Eye (tissue), 1 donor: ENCODE results near the gene ACBD4.

Experiments used
- DNase-seq: peaks from one replicate; pipeline ENCODE4 v3.0.0-alpha.2; 2015

The ACBD4 gene

DNA sequence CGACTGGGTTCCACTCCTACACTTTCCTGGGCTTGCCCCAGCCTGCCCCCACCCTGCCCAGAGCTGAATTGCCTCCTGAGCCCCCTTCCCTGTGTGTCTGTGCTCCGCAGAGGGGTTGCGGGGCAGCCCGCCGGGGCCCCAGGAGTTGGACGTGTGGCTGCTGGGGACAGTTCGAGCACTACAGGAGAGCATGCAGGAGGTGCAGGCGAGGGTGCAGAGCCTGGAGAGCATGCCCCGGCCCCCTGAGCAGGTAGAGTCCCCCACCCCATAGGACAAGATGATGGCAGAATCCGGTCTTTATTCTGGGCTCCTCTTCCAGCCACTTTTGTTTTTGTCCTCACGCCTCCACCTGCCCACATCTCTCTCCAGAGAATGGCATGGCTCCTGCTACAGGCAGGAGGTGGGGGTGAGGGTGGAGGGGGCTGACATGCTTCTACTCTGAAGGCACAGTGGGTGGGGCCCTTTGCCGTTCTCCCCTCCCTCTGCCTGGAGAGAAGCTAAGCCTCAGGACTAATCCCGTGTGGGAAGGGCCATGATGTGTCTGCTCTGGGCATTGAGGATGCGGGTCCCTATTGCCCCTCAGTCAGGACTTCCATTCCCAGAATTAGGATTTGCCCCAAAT, 3.5 kb downstream of the ACBD4 start:
- no peak for DNase-seq

DNA sequence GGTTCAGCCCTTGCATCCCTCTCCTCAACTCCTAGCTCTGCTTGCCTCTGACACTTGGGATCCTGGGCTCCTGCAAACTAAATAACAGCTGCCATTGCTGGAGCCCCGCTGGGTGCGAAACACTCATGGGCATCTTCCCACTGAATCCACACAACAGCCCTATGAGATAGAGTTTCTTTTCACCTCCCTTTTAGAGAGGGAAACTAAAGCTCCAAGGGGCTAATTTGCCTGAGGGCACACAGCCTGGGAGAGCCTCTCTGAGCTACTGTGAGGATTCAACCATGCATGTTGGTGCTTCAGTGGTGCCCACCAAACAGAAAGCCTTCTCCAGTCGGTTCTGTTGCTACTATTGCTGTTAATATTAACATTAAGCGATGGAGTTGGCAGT, 4.0 kb downstream of the ACBD4 start:
- DNase-seq: no peak

DNA sequence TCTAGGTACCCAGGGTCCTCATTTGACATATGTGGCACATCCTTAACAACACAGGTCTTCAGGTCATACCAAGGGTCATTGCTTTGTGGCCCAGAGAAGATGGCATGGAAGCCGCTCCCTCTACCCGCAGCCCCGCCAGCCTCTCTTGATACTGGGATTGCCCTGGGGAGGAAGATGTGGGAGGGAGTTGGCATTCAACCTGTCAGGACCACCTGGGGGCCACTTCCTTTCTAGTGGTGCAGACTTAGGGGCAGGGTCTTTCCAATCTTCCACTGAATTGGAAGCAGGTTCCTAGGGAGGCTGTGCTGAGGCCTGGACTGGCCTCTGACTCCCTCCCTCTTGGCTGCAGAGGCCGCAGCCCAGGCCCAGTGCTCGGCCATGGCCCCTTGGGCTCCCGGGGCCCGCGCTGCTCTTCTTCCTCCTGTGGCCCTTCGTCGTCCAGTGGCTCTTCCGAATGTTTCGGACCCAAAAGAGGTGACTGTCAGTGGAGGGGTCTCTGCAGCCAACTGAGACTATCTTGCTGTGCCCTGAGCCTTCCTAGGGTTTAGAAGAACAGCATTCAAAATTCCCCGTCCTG, 7.7 kb downstream of the ACBD4 start:
- DNase-seq: no peak

DNA sequence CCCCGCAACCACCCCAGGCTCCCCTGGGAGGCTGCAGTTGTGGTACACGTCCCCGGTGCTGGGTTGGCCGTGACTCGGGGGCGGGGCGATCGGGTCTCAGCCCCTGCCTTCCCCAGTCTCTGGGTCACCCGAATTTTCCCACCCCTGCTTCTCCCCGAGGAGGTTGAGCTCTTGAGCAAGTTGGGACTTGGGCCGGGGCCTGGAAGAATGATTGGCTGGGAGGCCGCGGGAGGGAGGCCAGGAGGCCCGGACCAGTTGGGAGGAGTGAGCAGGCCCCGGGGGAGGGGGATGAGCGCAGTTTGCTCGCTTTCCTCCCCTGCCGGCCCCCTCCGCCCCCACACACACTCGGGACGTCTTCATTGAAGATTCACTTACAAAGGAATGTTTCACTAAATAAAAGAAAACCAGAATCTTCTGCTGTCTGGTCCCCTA, 8.3 kb downstream of the ACBD4 start:
- DNase-seq: peak; percentile 91

DNA sequence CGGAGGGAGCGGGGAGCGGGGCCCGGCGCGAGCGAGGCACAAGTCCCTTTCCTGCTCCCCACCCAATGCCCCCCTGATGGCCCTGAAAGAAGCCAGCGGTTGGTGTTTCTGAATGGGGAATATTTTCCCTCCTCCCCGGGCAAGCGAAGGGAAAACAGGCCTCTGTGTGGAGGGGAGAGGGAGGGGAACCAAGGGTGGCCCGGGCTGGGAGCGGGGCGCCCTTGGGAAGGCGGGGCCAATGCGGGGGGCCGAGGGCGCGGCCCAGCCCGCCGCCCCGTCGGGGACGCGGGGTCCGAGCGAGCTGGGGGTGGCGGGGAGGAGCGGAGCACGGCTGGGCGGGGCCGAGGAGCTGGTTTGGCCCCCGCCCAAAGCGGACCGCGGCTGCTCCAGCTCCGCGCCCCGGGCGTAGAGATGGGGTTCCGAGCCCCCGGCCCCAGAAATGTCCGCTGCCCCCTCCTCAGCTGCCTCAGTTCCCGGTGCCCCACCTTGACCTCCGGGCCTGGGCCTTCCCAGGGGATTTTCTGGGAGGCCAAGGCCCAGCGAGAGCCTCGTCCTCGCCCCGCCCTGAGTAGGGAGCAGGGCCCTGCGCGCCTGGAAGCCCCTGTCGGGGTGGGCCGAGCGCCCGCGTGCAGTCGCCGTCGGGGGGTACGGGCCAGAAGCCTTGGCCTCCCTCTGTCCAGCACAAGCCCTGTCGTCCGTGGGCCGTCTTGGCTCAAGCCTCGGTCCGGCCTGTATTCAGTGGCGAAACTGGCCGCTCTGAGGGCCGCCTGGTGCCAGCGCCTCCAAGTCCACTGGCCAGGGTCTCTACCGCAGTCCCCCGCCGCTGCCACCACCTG, 8.9 kb downstream of the ACBD4 start:
- DNase-seq: no peak

DNA sequence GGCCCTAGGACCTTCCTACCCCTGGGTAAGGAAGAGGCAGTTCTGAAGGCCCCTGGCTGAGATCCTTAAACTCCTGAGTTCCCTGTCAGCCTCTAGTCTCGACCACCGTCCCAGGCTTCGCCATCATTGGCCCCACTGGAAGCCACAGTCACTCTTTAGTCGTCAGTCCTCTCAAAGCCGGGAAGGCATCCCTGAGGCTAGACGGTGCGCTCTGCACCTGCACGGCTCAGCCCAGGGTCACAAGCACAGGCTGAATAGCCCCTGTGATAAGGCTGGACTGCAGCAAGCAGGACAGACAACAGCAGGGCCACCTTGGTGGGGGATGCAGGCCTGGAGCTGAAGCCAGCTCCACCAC, 9.5 kb downstream of the ACBD4 start:
- no peak for DNase-seq

DNA sequence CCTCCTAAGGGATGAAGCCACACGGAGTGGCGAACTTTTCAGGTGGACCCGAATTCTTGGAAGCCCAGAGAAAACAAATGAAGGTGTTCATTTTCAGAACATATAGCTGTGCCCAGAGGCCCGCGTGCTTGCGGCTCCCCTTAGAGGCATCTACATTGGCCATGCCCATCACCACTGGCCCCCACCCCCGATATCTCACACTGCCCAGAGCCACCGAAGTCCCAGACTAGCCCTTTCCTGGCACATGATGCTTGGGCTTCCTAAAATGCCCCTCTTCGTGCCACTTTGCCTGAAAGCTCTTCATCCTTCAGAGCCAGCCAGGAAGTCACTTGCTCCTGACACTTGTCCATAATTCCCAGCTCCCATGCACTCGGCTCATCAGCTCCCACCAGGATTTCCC, 10.7 kb downstream of the ACBD4 start:
- DNase-seq: no peak

DNA sequence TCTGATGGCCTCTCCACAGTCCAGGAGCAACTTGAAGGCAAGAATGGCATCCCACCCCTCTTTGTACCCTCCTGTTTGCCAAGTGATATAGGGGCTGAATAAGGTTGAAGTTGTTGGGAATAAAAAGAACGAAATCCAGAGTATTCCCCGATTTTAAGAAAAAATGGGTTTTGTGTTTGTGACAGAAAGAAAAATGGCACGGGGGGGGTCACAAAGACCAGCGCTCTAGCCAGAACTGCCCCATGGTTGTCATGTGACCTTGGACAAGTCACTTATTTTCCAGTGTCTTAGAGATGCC, 11.1 kb downstream of the ACBD4 start:
- no peak for DNase-seq

DNA sequence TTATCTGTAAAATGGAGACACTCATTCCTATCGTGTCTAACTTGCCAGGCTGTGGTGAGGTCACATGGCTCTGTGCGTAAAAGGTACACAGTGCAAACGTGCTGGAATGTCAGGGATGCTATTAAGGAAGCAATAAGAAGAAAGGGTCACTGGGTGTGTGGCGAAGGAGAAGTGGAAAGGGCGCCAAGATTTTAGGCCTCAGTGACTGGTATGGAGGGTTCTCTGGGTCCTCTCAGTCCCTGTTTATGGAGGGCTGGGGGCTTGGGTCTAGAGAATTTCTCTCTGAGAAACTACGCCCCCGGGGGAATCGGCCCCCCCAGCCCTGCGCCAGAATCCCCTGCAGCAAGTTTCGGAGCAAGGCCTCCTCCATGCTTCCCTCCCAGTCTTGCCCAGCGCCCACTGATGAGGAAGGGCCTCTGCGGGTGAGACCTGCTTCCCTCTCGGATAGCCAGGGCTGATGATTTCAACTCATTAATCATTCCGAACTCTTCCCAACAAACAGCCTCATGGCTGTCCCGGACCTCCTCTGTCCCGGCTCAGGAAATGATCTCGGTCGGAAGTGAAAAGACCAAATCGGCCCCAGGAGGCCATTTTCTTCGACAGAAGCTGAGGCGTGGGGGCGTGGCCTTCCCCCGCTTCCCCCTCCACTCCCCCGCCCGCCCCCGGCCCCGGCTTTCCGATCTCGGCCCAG, 11.5 kb downstream of the ACBD4 start:
- no peak for DNase-seq

DNA sequence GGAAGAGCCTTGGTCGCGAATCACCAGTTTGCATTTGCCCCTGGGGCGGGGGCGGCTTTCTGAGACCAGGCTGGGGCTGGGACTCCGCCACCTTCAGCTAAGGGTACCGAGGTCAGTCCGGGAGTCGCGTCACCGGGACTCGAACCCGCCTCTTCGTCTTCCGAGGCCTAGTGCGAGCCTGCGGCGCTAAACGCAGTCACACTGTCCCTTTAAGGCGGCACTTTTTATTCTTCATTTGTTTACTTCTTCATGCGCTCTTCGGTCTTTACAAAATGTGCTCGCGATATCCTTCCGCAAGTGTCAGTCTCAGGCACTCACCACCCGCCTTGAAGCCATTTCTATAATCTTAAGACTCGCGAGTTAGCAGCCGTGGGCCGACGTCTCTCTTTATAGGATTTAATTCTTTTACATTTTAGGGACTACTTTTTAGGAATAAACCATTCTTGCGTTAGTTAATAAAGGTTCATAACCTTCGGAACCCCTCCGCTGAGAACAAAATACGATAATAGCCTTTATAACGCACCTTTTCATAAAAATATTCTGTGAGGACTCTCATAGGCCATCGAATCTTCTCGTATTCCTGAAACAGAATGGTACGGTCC, 12.2 kb downstream of the ACBD4 start:
- peak; percentile 98 for DNase-seq

DNA sequence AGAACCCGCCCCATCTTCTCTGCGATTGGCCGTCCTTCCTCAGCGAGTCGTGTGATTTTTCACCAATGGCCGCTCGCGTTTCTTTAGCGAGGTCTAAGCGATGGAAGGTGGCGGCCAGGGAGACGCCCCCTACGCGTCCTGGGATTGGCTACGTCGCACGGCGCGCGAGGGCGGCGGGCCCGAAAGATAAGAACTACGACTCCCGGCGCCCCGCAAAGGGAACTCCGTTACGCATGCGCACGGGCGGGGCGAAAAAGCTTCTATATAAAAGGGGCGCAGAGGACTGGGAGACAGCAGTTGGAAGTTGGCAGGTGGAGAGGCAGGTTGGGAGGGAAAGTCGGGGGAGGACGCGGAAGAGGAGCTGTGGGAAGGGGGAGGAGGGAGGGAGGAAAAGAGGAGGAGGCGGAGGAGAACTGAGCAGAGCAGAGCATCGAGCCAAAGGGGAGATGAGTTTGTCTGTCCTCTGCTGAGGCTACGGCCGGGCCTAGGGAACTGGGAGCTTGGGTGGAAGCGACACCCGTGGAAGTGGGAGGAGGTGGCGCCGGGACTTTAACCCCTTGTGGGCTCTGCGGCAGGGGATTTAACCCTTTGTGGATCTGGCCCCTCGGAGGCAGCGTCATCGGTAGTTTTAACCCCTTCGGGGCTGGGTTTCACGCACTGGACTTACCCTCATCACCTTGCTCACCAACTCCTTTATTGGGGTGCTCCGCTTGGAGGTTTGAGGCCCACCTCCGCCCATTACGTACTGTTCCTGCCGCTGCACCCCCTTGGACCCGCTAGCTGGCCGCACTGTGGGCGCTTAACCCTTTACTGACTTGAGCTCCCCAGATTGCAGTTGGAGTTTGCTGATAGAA, 12.9 kb downstream of the ACBD4 start, which contains the start of gene HEXIM1:
Gene HEXIM1, plus strand, starts transcription at position 293 of the 854 bp plus-strand sequence. CDS start 716 bp downstream, outside the sequence.
- peak; percentile 100 for DNase-seq

DNA sequence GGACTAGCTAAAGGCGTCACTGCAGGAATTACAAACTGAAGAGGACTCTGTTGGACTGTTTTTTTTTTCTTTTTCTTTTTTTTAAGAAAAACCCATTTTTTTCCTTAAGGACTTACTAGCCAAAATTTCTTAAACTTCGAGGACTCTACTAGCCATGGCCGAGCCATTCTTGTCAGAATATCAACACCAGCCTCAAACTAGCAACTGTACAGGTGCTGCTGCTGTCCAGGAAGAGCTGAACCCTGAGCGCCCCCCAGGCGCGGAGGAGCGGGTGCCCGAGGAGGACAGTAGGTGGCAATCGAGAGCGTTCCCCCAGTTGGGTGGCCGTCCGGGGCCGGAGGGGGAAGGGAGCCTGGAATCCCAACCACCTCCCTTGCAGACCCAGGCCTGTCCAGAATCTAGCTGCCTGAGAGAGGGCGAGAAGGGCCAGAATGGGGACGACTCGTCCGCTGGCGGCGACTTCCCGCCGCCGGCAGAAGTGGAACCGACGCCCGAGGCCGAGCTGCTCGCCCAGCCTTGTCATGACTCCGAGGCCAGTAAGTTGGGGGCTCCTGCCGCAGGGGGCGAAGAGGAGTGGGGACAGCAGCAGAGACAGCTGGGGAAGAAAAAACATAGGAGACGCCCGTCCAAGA, 13.7 kb downstream of the ACBD4 start:
- DNase-seq: peak; percentile 96

DNA sequence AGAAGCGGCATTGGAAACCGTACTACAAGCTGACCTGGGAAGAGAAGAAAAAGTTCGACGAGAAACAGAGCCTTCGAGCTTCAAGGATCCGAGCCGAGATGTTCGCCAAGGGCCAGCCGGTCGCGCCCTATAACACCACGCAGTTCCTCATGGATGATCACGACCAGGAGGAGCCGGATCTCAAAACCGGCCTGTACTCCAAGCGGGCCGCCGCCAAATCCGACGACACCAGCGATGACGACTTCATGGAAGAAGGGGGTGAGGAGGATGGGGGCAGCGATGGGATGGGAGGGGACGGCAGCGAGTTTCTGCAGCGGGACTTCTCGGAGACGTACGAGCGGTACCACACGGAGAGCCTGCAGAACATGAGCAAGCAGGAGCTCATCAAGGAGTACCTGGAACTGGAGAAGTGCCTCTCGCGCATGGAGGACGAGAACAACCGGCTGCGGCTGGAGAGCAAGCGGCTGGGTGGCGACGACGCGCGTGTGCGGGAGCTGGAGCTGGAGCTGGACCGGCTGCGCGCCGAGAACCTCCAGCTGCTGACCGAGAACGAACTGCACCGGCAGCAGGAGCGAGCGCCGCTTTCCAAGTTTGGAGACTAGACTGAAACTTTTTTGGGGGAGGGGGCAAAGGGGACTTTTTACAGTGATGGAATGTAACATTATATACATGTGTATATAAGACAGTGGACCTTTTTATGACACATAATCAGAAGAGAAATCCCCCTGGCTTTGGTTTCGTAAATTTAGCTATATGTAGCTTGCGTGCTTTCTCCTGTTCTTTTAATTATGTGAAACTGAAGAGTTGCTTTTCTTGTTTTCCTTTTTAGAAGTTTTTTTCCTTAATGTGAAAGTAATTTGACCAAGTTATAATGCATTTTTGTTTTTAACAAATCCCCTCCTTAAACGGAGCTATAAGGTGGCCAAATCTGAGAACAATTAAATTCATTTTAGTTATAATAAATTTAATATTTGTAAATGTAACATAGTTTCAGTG, 14.5 kb downstream of the ACBD4 start:
- DNase-seq: peak; percentile 83

DNA sequence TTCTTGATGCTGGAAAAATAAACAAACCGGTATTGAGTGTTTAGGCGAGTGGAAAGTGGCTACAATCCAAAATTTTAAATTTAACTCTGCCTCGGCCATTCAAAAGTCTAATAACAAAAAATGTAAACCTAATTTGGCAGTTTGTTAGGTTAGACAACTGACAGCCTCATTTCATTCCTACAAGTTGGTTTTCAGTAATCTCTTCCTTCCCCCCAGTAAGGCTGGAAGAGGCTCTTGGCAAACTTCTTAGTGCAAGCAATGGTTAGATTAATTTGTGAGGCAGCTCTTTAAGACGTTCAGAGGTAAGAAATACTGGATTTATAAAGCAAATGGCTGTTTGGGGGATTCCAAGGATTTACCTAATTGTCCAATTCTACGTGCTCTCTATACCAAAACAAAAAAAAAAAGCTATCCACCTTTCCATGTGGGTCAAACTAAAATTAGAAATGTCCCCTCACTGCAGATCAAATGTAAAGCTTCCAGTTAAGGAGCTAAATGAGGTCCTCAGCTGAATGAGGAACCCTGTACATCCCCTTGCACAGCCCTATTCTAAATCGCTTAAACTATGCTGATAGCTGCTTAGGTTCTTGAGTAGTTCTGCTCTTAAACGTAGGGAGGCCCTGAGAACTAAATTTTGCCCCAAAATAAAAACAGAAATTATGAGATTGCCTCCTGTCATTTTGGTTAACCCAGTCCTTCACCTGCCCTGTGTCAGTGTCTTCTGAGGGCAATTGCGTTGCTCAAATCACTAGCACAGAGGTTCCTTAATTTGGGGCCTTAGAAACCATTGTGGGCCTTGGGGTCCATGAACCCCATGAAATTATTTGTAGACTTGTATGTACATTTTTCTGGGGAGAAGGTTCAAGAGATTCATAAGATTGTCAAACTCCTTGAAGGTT, 15.7 kb downstream of the ACBD4 start:
- DNase-seq: peak; percentile 48

DNA sequence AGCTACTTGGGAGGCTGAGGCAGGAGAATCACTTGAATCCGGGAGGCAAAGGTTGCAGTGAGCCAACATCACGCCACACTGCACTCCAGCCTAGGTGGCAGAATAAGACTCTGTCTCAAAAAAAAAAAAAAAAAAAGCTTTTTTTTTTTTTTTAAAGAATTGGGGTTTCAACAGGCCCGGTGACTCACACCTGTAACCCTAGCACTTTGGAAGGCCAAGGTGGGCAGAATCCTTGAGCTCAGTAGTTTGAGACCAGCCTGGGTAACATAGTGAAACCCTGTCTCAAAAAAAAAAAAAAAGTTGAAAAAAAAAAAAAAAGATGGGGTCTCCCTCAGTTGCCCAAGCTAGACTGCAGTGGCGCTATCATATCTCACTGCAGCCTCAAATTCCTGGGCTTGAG, 19.5 kb downstream of the ACBD4 start:
- no peak for DNase-seq

DNA sequence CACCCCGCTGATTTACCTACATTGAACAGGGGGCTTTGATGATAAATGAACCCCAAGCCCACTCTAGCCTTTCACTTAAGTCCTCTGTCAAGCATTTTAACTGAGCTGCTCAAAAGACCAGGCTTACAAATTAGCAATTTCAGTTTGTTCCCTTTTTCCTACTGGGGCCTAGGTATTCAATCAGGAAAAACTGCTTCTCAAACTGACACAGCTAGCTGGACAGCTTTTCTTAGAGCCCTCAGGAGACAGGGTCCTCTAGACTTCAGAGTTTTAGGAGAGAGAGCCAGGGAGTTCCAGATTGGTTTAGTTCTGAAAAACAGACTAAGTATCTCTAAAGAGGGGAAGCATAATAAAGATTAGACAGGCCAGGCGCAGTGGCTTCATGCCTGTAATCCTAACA, 20.0 kb downstream of the ACBD4 start:
- no peak for DNase-seq

DNA sequence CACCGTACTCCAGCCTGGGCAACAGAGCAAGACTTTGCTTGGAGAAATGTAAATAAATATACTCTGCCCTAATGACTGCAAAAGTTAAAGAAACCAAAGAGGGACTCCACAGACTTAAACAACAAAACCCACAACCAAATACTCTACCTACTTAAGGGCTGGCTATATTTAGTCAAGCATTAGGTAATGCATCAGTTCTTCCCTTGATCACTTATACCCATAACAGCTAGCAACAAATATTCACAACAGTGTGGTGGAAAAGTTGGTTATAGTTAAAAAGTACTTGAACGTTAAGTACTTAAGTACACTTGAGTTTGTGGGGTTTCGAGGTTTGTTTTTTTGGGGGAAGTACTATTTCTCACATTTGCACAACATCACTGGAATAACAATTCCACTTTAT, 20.8 kb downstream of the ACBD4 start:
- DNase-seq: no peak

DNA sequence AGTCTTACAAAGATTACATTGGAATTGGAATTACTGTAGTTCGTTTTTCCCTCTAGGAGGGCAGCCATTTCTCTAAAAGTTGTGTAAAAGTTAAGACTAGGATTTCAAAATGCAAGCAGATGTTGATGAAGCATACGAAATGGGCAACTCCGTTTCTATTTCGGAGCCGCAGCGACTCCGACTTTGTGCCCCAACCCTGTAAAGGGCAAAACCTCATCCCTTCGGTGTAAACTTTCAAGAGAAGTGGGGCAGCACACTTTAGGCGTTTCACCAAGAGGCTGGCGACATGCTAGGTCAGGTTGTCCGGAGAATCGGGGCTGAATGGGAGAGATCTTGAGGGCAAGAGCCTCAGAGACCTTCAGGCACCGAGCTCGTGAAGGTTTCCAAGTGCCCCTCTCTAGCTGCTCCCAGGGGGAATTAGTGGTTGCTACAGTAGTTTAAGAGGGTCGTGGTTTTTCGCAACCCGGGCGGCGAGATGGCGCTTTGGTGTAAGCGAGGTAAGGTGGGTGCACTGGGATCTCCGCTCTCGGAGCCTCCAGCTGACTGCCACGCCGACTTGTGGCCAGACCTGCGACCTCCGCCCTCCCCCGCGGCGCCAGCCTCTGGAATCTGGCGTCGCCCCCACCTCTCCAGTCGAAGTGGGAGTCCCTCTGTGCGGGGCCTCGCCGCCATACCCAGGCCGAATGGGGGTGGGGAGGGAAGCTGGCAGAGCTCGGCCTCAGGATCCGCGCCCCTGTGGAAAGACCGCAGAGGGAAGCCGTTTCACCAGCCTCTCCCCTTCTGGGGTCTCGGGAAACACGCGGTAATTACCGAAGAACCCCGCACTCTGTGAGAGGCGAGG, 25.2 kb downstream of the ACBD4 start:
- peak; percentile 94 for DNase-seq
